HG02973 (cell line): ENCODE measurements around the gene MCC.

Experiments
- ATAC-seq: cut with Tn5 transposase; IDR thresholded peaks from one replicate; pipeline ENCODE4 v1.9.1; 2021; ENCODE audit warnings: moderate library complexity; ENCODE audit not compliant: unreplicated experiment

The MCC gene

DNA sequence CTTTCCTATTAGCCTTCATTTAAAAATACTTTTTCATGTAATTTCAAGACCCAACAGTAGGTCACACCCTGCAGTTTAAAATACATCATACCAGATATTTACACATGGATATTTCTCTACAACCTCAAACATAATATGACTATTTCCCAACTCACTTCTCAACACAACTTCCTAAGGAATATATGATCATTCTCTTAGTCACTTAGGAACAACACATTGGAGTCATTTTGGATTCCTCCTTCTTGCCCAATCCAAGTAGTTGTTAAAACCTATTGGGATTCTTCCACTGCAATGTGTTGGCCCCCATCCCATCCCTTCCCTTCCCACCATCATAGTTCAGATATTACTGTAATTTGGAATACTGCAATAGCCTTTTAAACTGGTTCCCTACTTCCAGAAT is 366.2 kb downstream of the MCC start:
- no peak for ATAC-seq

- ATAC-seq, result no peak
Measured at GRCh38 chr5:113119246-113119924, 368.9 kb downstream of the MCC start.

DNA sequence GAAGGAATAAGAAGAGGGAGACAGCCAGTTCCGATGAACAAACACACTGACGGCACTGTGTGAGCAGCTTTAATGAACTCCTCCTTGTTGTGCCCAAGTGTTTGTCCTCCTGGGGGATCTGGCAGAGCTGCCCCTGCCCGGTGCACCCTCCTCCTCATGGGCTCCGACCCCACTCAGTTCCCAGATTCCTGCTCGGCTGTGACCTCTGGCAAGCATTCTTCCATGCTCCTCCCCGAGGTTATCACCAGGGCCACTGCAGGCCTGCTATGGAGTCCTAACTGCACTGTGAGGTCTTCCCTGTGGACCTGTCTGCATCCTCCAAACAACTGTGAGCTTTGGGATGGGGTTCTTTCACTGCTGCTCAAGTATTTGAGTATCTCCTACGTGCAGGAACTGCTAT is 369.5 kb downstream of the MCC start:
- ATAC-seq, result no peak

DNA sequence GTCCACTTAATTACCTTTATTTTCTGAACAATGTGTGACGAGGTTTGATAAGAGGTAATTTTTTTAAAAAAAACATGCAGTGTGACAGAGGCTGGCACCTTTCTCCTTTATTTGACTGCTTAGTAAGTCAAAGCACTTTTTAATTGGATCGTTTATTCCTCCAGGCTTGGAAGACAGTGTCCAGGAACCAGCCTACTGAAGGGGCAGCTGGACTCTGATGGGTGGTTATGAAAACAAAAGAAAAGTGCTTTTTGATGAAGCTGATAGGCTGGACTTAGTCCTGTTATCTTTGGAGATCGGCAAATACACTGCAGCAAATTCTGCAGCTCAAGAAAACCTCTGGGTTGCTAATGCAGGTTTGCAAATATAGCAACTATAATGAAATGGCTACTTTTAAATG is 370.0 kb downstream of the MCC start:
- ATAC-seq, result no peak

DNA sequence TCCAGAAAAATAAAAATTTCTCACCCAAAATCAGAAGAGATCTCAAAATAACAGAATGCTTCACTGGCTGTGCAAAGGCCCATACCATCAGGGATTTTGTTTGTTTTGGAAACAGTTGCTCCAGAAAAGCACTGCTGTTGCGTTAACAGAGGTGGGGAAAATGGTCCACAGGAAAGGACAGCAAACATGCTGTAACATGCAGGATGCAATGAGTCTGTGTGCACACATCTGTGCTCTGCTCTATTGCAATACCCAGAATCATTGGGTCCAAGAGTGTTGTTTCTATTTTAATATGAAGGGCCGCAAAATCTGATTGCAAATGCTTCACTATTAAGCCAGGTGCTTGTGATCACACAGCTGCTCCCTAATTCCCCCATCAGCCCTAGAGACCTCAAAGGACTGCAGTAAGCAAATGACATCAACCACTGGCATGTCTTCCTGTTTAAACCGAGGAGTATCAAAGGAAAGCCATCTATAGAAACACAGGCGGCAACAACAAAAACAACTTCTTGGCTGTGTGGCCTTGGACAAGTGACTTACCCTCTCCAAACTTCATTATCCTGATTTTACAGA is 370.6 kb downstream of the MCC start:
- no peak for ATAC-seq

DNA sequence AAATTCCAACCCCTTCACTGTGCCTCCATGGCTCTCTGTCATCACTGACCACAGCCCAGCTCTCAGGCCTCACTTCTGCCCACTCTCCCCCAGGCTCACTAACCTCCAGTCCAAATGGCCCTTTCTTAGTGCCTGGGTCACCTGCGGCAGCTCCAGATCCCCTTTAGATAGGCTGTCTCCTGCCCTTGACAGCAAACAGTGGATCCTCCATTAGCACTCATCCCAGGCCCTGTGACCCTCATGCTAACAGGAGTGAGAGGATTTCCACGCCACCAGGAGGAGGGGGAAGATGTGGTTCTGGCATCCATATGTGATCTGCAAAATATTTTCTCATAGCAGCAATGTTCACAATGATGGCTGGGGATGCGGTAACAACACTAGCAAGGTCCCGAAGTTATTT is 372.3 kb downstream of the MCC start:
- no peak for ATAC-seq

- ATAC-seq, result no peak
Measured at GRCh38 chr5:113115061-113115460, 373.2 kb downstream of the MCC start.

- no peak for ATAC-seq
Measured at GRCh38 chr5:113114559-113114958, 373.7 kb downstream of the MCC start.

DNA sequence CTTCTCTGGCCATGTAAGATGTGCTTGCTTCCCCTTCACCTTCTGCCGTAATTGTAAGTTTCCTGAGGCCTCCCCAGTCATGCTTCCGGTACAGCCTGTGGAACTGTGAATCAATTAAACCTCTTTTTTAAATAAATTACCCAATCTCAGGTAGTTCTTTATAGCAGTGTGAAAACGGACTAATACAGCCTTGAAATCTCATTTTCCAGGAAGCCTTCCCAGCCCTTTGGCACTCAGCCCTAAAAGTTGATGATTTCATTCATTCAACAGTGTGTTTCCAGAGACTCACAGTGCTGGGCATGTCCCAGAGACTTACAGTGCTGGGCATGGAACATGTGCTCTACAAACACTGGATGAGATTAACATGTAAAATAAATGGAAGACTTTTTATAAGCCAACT is 375.8 kb downstream of the MCC start:
- no peak for ATAC-seq

- ATAC-seq, result no peak
Measured at GRCh38 chr5:113110117-113110516, 378.1 kb downstream of the MCC start.

GRCh38 chr5:113109344-113109743 is 378.9 kb downstream of the MCC start:
- ATAC-seq, result no peak

DNA sequence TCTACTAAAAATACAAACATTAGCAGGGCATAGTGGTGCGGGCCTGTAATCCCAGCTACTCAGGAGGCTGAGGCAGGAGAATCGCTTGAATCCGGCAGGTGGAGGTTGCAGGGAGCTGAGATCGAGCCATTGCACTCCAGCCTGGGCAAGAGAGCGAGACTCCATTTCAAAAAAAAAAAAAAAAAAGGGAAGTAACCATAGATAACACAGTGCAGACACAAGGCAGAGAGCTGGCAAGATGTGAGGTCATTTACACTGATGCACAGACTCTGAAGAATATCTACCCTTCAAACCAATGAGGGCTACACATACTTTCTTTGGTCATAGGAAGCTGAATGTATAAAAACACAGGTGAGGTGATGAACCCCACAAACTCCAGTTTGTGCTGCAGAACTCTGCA is 379.8 kb downstream of the MCC start:
- no peak for ATAC-seq

DNA sequence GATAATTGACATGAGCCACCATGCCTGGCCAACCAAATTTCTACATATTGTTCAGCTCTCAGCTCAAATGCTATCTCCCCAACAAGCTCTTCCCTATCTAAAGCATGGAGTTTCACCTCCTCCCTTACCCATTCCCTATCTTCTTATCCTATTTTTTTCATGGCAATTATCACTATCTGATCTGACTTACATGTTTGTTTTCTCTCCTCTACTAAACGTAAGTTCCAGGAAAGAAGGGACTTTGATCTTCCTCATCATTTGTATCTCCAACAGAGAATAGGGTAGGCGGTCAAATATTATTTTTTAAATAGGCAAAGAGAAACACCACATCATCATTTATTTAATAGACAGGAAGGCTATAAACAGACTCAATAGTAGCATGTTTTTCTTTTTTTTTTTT is 381.4 kb downstream of the MCC start:
- ATAC-seq, result no peak

- ATAC-seq, result no peak
Measured at GRCh38 chr5:113105693-113106280, 382.5 kb downstream of the MCC start.

DNA sequence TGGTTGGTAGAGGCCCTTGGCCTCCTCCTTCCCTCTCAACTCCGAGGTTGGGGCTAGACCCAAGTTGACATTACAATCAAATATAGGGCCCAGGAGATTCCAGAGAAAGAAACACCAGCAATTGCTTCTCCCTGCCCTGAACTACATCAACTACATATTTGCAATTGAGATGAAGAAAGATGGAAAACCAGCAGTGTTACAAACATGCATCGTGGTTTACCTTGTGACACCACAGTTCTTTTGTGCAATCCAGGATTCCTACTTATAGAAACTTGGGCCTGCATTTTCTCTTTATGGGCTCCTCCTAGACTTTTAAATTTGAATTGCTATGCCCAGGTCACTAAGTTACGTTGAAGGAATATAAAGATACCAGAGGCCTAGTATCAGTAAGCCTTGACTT is 384.9 kb downstream of the MCC start:
- no peak for ATAC-seq

GRCh38 chr5:113102121-113102531 is 386.1 kb downstream of the MCC start:
- no peak for ATAC-seq

DNA sequence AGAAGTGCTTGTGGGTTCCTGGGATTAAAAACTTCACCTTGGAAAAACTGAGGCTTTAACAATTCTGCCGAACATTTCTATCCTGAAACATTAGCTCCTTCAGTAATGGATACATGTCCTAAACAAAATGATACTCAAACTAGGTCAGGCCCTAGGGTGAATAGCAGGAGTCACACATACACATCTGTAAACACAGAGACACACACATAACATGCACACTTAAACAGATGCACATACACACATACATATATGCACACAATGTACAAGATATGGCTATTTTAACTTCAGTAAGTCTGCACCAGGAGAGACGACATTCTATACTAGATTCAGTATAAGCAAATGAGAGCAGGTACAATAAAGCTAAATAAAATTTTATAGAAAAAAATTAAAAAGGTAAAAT is 387.3 kb downstream of the MCC start:
- ATAC-seq, result no peak

DNA sequence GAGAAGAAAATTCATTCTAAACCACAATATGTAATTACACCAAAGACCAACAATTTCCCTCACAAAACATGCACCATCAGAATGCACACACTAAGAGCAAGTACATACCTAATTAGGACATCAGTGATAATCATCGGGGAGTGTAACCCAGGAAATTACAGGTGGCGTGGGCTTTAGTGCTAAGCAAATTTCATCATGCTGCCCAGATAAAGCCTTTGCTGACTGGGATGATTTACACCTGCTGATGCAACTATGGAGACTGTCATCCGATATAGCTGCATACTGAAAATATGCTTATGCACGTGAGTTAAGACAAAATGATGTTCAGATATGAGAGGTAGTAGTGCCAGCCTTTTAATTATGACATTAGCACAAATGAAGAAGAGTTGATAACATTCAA is 388.4 kb downstream of the MCC start:
- ATAC-seq, result no peak

GRCh38 chr5:113098378-113098777 is 389.9 kb downstream of the MCC start:
- no peak for ATAC-seq

DNA sequence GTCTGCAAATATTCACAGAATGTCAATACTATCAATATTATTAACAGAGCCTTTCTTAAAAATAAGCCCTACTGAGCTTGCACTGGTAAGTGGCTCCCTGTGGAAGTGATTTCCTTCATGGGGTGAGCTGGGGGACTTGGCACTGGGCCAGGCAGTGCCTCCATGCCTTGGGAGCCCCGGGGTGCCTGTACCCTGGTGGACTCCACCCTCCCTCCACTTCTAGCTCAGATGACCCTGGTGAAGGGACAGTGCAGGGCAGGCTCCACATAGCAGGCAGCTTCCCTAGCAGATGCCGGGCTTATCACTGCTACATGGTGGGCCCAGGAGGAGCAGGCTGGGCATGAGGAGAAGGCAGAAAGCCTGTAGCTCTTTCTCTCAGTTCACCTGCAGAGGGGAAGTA is 392.4 kb downstream of the MCC start:
- ATAC-seq, result no peak

- no peak for ATAC-seq
Measured at GRCh38 chr5:113093558-113093957, 394.7 kb downstream of the MCC start.

DNA sequence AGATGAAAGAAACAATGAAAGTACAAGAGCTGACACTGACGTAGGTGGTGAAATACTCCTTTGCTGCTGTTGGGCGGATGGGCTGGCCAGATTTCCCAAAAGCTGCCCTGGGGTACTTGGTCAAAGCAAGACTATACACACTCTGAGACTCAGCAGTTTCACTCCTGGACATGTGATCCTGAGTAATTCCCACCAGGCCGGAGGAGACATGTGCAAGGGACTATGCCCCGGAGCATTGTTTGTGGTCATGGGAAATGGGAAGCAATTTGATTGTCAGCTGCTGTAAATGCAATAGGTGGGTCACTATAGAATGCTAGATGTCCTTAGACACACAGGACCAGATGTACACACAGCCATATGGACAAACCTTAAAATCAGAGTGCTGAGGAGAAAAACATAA is 395.6 kb downstream of the MCC start:
- ATAC-seq, result no peak

GRCh38 chr5:113091622-113092021 is 396.6 kb downstream of the MCC start:
- ATAC-seq, result no peak
